ENCODE results near the gene THSD7A. TPM values are rescaled to one million over a fixed set of nuclear protein-coding genes. Genes with fewer than 3 reads are reported as not detected.

Gene THSD7A
- total RNA-seq, 1 donor from 2014 or later, result 10.1 TPM

GRCh38 chr7:11690395-11690794, 141.6 kb downstream of the THSD7A start:
- H3K27ac ChIP-seq, result no peak overlapping the region
- no peak overlapping the region for H3K4me3 ChIP-seq
- H3K4me1 ChIP-seq, result no peaks in the 10 kb centered on the region
- TF ChIP-seq CTCF (IDR thresholded peaks at IDR 0.05), result no peak
- H3K9me3 ChIP-seq, result peaks cover 0 to under 1% of the 10 kb centered on the region in 2 donors
- H3K36me3 ChIP-seq, result no peaks in the 10 kb centered on the region
- DNase-seq (ENCODE audit: low spot score in 2 of 2), result no peak
- intact Hi-C loops (cut with DNase I), result no loop called here
- H3K27me3 ChIP-seq, result no peaks in the 10 kb centered on the region

- H3K4me1 ChIP-seq, result no peaks in the 10 kb centered on the region
Measured at GRCh38 chr7:11689096-11689495, 142.9 kb downstream of the THSD7A start.

DNA sequence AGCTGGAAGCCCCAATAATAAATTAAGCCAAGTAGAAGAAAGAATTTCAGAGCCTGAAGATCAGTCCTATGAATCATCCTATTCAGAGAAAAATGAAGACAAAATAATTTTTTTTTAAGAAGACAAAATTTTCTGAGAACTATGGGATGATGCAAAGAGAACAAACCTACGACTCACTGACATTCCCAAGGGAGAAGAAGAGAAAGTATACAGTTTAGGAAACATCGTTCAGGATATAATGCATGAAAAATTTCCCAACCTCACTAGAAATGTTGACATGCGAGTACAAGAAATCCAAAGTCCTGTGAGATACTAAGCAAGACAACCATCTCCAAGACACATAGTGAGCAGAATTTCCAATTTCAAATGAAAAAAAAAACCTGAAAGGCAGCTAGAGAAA, 150.5 kb downstream of the THSD7A start:
- Histone ChIP-seq H3K36me3 (no peaks in the 10 kb centered on the region), H3K27ac (no peak overlapping the region), H3K4me3 (no peak overlapping the region), H3K27me3 (no peaks in the 10 kb centered on the region), H3K9me3 (peaks cover 0 to 11% of the 10 kb centered on the region in 2 donors), H3K4me1 (no peaks in the 10 kb centered on the region)
- no peak for DNase-seq (ENCODE audit: low spot score in 2 of 2)
- no peak for TF ChIP-seq CTCF (IDR thresholded peaks at IDR 0.05)
- intact Hi-C loops (cut with DNase I), result no loop called here

More at GRCh38 chr7:11689096-11689495, 142.9 kb downstream of the THSD7A start:
- Histone ChIP-seq H3K4me3 (no peak overlapping the region), H3K27ac (no peak overlapping the region), H3K9me3 (peaks cover 0 to 7% of the 10 kb centered on the region in 2 donors), H3K27me3 (no peaks in the 10 kb centered on the region), H3K36me3 (no peaks in the 10 kb centered on the region)
- no peak for TF ChIP-seq CTCF (IDR thresholded peaks at IDR 0.05)
- intact Hi-C loops (cut with DNase I), result no loop called here
- no peak for DNase-seq (ENCODE audit: low spot score in 2 of 2)

DNA sequence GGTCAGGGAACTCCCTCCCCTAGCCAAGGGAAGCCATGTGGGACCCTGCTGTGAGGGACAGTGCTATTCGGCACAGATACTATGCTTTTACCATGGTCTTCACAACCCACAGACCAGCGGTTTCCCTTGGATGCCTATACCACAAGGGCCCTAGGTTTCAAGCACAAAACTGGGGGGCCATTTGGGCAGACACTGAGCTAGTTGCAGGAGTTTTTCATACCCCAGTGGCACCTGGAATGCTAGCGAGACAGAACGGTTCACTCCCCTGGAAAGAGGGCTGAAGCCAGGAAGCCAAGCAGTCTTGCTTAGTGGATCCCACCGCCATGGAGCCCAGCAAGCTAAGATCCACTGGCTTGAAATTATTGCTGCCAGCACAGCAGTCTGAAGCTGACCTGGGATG, 156.8 kb downstream of the THSD7A start:
- Histone ChIP-seq H3K4me3 (no peak overlapping the region), H3K4me1 (no peaks in the 10 kb centered on the region), H3K27ac (no peak overlapping the region), H3K27me3 (no peaks in the 10 kb centered on the region), H3K36me3 (no peaks in the 10 kb centered on the region), H3K9me3 (peaks cover 0 to 3% of the 10 kb centered on the region in 2 donors)
- DNase-seq (ENCODE audit: low spot score in 2 of 2), result no peak
- TF ChIP-seq CTCF (IDR thresholded peaks at IDR 0.05), result no peak
- intact Hi-C loops (cut with DNase I), result no loop called here

DNA sequence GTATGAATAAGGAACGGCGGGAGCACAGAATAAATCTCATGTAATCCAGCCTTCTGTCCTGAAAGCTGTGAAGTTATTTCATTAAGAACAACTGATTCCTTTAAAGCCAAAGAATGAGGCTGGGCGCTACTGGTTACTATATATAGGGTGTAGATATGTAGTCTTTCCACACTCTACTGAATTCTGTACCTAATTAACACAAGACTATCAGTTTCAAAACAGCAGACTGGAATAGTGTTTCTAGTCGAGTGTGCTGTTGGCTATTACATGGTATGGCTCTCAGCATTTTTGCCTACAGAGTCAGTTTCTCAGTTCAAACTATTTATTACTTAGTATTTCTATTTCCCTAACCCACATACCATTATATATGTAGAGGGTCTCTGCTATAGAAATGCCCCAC, 163.3 kb downstream of the THSD7A start:
- no peak for TF ChIP-seq CTCF (IDR thresholded peaks at IDR 0.05)
- DNase-seq (ENCODE audit: low spot score in 2 of 2), result no peak
- intact Hi-C loops (cut with DNase I), result no loop called here
- no peaks in the 10 kb centered on the region for H3K9me3 ChIP-seq
- no peak overlapping the region for H3K4me3 ChIP-seq
- no peak overlapping the region for H3K27ac ChIP-seq
- H3K4me1 ChIP-seq, result no peaks in the 10 kb centered on the region
- H3K27me3 ChIP-seq, result no peaks in the 10 kb centered on the region
- H3K36me3 ChIP-seq, result no peaks in the 10 kb centered on the region

DNA sequence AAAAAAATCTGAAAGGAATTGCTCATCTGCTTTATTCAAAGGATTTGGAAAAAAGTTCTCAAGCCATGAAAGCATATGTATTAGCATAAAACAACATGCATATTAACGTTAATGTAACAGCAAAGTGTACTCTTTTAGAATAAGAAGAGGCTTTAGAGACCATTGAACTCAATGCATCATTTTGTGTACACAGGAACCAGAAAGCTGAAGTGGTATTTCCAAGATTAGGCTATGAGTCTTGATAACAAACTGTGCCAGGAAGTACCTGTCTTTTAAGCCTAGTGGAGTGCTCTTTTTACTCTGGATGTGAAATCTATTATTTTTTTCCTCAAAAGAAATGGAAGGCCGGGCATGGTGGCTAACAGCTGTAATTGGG, 164.2 kb downstream of the THSD7A start:
- H3K4me1 ChIP-seq, result no peaks in the 10 kb centered on the region
- H3K9me3 ChIP-seq, result no peaks in the 10 kb centered on the region
- H3K27ac ChIP-seq, result no peak overlapping the region
- H3K27me3 ChIP-seq, result no peaks in the 10 kb centered on the region
- H3K36me3 ChIP-seq, result no peaks in the 10 kb centered on the region
- intact Hi-C loops (cut with DNase I), result no loop called here
- TF ChIP-seq CTCF (IDR thresholded peaks at IDR 0.05), result no peak
- DNase-seq (ENCODE audit: low spot score in 2 of 2), result no peak
- H3K4me3 ChIP-seq, result no peak overlapping the region
